Tibial artery (tissue), 4 donors: ENCODE measurements around the gene ATF7.

Source experiments
- DNase-seq, 2 donors: peaks; one replicate each; pipeline ENCODE4 v3.0.0-alpha.2; 2019
- H3K27ac ChIP-seq, 2 donors: fragments of 200-600 bp; sonication (generic) in 1 of 2; 1 replicate in 1 of 2; 2 replicates in 1 of 2; pipeline ENCODE4 v1.5.1; 2018 to 2019; ENCODE audit warnings: mild to moderate bottlenecking in 1 of 2
- H3K27me3 ChIP-seq, 2 donors: fragments of 200-600 bp; sonication (generic) in 1 of 2; one replicate each; pipeline versions ENCODE4 v1.5.1 to v1.6.0; 2016 to 2019
- H3K36me3 ChIP-seq, 3 donors: fragments of 200-600 bp; sonication (generic) in 2 of 3; one replicate each; pipeline ENCODE4 v1.5.1; 2016 to 2019; ENCODE audit warnings: mild to moderate bottlenecking in 2 of 3
- H3K4me1 ChIP-seq, 4 donors: fragments of 200-600 bp; sonication (generic) in 2 of 4; 1 replicate in 3 of 4; 2 replicates in 1 of 4; pipeline ENCODE4 v1.5.1; 2016 to 2019
- H3K4me3 ChIP-seq, 2 donors: fragments of 200-600 bp; sonication (generic) in 1 of 2; 1 replicate in 1 of 2; 2 replicates in 1 of 2; pipeline ENCODE4 v1.5.1; 2018 to 2019; ENCODE audit warnings: mild to moderate bottlenecking in 2 of 2
- H3K9me3 ChIP-seq, 3 donors: fragments of 200-600 bp; sonication (generic) in 1 of 3; one replicate each; pipeline ENCODE4 v1.5.1; 2016 to 2019
- intact Hi-C: fragments of 100-400 bp; cut with DNase I; formaldehyde crosslinking; loops from one replicate; pipeline ENCODE4 v1.15.0; 2023; ENCODE audit warnings: low total_unique reads
- TF ChIP-seq, protein P1 (sequence below), 2 experiments: fragments of 200-600 bp in 1 of 2; fragments of 450-650 bp in 1 of 2; IDR thresholded peaks; one replicate each; pipeline ENCODE4 v1.5.1; 2017 to 2019; ENCODE audit warnings: antibody characterized with exemption in 2 of 2, mild to moderate bottlenecking in 1 of 2, moderate library complexity in 1 of 2

ATF7 gene

GRCh38 chr12:53461059-53461458, 165.1 kb downstream of the ATF7 start:
- Histone ChIP-seq H3K27ac (no peak overlapping the region), H3K27me3 (no peaks in the 10 kb centered on the region), H3K9me3 (no peaks in the 10 kb centered on the region), H3K4me1 (peaks cover 0 to 21% (median 2%) of the 10 kb centered on the region in 4 donors), H3K36me3 (peaks cover 99 to 100% (median 100%) of the 10 kb centered on the region in 3 donors), H3K4me3 (no peak overlapping the region)
- intact Hi-C loops = loop anchor here (10.0 kb wide), 1 partner anchor 874 kb away; no protein-coding TSS in a partner anchor
- no peak for DNase-seq
- TF ChIP-seq, protein P1, sequence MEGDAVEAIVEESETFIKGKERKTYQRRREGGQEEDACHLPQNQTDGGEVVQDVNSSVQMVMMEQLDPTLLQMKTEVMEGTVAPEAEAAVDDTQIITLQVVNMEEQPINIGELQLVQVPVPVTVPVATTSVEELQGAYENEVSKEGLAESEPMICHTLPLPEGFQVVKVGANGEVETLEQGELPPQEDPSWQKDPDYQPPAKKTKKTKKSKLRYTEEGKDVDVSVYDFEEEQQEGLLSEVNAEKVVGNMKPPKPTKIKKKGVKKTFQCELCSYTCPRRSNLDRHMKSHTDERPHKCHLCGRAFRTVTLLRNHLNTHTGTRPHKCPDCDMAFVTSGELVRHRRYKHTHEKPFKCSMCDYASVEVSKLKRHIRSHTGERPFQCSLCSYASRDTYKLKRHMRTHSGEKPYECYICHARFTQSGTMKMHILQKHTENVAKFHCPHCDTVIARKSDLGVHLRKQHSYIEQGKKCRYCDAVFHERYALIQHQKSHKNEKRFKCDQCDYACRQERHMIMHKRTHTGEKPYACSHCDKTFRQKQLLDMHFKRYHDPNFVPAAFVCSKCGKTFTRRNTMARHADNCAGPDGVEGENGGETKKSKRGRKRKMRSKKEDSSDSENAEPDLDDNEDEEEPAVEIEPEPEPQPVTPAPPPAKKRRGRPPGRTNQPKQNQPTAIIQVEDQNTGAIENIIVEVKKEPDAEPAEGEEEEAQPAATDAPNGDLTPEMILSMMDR (IDR thresholded peaks at IDR 0.05) = no peak

GRCh38 chr12:53459097-53459496, 167.1 kb downstream of the ATF7 start:
- intact Hi-C loops = no loop called here
- peaks cover 0 to 26% (median 12%) of the 10 kb centered on the region in 4 donors for H3K4me1 ChIP-seq
- no peak overlapping the region for H3K27ac ChIP-seq

More at GRCh38 chr12:53459097-53459496, 167.1 kb downstream of the ATF7 start:
- Histone ChIP-seq H3K9me3 (no peaks in the 10 kb centered on the region), H3K4me3 (no peak overlapping the region), H3K27me3 (no peaks in the 10 kb centered on the region), H3K36me3 (peaks cover 98 to 100% (median 100%) of the 10 kb centered on the region in 3 donors)
- no peak for DNase-seq
- TF ChIP-seq, protein P1 (IDR thresholded peaks at IDR 0.05) = no peak
